Heart left ventricle (tissue), 13 donors: ENCODE measurements around the gene ACTA2.

Source experiments
- POLR2A ChIP-seq, 2 donors: fragments of 450-650 bp; IDR thresholded peaks; one replicate each; pipeline ENCODE4 v1.6.1; 2017; ENCODE audit warnings: antibody characterized with exemption in 2 of 2, mild to moderate bottlenecking in 2 of 2, moderate library complexity in 2 of 2
- TF ChIP-seq, protein P1 (sequence below), 12 donors: fragments of 200-600 bp; sonication (generic) in 4 of 12; IDR thresholded peaks; one replicate each; pipeline versions ENCODE4 v1.5.0 to v1.8.0; 2018 to 2022; ENCODE audit warnings: antibody characterized with exemption in 12 of 12, mild to moderate bottlenecking in 5 of 12
- donor health status: ischemic (EF 13 %, LVEDD 7.1; RV severe dilation, severe dysfunction).
- donor health status: DM: no; HTN: yes; CAD: no.
- donor health status: DM: no; HTN: no; CAD: no.
- donor health status: ischemic (EF 25% LVEDD 6.9; RV normal size, moderate dysfunction).
- donor health status: ischemic (EF 25% LVEDD 5.7; RV mildly dilated, moderate dysfunction).
- donor health status: ischemic (EF 35%, LVEDD 5.7; RV mildly dilated, moderate dysfunction).
- donor health status: nonischemic (EF 11% LVEDD 7.7; RV severe dilation, severe dysfunction).
- donor health status: DM: yes; HTN: yes; CAD: no.
- donor health status: PGD.
- donor health status: ischemic (EF 29% LVEDD 5.4; RV normal size, mild dysfunction).
- donor health status: nonischemic (EF 23%, LVEDD 6.1; RV moderate dilation, normal function).

DNA sequence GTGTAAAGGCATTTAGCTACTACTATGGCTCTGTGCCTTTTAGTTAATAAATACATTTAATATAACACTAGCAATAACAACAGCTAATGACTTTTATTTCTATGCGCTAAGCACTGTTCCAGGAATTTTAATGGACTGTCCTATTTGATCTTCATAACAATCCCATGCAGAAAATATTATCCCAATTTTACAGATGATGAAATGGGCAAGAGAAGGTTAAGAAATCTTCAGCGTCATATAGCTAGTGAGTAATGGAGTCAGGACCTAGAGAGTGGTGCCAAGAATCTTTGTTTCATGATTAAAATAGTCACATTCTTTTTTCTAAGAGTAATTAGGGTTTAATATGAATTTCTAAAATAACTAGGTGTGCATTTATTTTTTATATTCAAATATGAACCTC, 32.4 kb downstream of the ACTA2 start:
- TF ChIP-seq, protein P1, sequence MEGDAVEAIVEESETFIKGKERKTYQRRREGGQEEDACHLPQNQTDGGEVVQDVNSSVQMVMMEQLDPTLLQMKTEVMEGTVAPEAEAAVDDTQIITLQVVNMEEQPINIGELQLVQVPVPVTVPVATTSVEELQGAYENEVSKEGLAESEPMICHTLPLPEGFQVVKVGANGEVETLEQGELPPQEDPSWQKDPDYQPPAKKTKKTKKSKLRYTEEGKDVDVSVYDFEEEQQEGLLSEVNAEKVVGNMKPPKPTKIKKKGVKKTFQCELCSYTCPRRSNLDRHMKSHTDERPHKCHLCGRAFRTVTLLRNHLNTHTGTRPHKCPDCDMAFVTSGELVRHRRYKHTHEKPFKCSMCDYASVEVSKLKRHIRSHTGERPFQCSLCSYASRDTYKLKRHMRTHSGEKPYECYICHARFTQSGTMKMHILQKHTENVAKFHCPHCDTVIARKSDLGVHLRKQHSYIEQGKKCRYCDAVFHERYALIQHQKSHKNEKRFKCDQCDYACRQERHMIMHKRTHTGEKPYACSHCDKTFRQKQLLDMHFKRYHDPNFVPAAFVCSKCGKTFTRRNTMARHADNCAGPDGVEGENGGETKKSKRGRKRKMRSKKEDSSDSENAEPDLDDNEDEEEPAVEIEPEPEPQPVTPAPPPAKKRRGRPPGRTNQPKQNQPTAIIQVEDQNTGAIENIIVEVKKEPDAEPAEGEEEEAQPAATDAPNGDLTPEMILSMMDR (IDR thresholded peaks at IDR 0.05), result no peak
- TF ChIP-seq POLR2A (IDR thresholded peaks at IDR 0.05), result no peak
